ENCODE data around the gene HOXB13.

The HOXB13 gene

DNA sequence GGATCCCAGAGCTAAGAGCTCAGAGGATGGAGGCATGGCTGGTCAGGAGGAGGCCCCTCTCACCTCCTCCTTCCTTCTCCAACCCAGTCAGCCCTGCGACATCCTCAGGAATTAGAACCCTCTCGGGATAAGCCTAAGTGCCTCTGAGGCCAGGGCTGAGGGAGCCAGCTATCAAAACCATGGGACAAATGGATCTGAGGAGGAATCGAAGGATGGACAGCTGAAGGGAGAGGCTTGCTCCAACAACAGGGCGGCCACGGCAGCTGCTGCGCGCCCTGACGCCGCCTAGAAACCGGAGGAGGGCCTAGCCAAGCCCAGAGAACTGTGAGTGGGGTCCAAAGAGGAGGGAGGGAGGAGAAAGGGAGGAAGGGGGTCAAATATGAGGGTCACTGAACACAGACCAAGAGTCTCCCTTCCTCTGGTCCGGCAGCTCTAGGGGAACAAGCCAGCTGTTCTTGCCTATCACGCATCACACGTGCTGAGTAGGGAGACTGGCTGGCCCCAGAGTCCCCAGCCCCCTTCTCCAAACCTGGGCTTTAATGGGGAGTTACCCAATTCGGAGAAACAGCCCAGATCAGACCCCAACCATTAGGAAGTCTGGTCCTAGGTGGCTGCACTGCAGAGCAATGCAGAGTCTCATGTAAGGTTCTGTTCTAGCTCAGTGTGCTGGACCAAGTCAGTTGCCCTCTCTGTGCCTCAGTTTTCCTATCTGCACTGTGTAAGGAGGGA is 5.9 kb upstream of the HOXB13 start:
- H3K27me3 ChIP-seq (ENCODE audit: insufficient read depth, low read length, poor library complexity, severe bottlenecking) = peaks cover 17% of the 10 kb centered on the region

DNA sequence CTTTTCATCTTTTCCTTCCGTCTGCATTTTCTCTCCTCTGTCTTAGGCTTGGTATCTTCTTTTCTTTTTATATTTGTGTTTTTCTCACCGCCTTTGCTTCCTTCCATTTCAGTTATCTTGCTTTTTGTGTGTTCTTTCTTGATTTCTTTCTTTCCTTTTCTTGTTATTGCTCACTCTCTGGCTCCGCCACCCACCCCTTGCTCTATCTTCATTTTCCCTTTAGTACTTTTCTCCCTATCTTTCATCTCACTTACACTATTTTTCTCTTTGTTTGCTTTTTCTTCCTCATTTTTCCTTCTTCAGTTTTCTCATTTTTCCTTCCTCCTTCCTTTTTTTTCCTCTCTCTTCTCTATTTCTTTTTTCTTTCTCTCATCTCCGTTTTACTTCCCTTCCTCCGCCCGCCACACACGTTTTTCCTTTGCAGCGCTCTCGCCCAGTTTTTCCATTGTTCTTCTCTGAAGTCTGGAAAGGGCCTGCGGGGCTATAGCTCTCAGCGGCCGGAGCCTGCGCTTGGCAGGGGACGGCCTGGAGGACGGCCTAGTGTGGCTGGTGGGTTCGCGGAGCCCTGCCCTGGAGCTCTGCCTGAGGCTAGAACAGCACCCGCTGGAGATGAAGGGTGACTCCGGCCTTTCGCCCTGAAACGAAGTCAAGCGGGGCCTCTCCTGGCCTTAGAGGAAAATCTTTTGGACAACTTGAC is 5.2 kb upstream of the HOXB13 start:
- H4K20me1 ChIP-seq (ENCODE audit: insufficient read depth, low read length, poor library complexity, severe bottlenecking) = no peaks in the 10 kb centered on the region
- H3K27me3 ChIP-seq (ENCODE audit: insufficient read depth, low read length, poor library complexity, severe bottlenecking) = peaks cover 17% of the 10 kb centered on the region
- TF ChIP-seq, protein P1, sequence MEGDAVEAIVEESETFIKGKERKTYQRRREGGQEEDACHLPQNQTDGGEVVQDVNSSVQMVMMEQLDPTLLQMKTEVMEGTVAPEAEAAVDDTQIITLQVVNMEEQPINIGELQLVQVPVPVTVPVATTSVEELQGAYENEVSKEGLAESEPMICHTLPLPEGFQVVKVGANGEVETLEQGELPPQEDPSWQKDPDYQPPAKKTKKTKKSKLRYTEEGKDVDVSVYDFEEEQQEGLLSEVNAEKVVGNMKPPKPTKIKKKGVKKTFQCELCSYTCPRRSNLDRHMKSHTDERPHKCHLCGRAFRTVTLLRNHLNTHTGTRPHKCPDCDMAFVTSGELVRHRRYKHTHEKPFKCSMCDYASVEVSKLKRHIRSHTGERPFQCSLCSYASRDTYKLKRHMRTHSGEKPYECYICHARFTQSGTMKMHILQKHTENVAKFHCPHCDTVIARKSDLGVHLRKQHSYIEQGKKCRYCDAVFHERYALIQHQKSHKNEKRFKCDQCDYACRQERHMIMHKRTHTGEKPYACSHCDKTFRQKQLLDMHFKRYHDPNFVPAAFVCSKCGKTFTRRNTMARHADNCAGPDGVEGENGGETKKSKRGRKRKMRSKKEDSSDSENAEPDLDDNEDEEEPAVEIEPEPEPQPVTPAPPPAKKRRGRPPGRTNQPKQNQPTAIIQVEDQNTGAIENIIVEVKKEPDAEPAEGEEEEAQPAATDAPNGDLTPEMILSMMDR (conservative IDR thresholded peaks at IDR 0.05; ENCODE audit: low read length) = no peak
- no peak for TF ChIP-seq EZH2phosphoT487 (IDR thresholded peaks at IDR 0.05; ENCODE audit: borderline replicate concordance)
- no peak overlapping the region for H3K9ac ChIP-seq (ENCODE audit: low read depth, low read length, poor library complexity, severe bottlenecking)
- H3K79me2 ChIP-seq (ENCODE audit: insufficient read depth, low read length) = no peaks in the 10 kb centered on the region
- H3K9me2 ChIP-seq (replicated peaks; ENCODE audit: low read depth, low read length) = no peaks in the 10 kb centered on the region
- H3K36me3 ChIP-seq (ENCODE audit: insufficient read depth, low read length) = no peaks in the 10 kb centered on the region
- no peak overlapping the region for H2AFZ ChIP-seq (ENCODE audit: low read length)
- H3K4me1 ChIP-seq (ENCODE audit: insufficient read depth, low read length, poor library complexity, severe bottlenecking) = no peaks in the 10 kb centered on the region
- no peaks in the 10 kb centered on the region for H3K9me3 ChIP-seq (ENCODE audit: insufficient read depth, low read depth, low read length)
- H3K4me3 ChIP-seq (ENCODE audit: low read length, poor library complexity, severe bottlenecking) = no peak overlapping the region
- H3F3A ChIP-seq (ENCODE audit: low read depth) = no peaks in the 10 kb centered on the region
- H3K4me2 ChIP-seq (ENCODE audit: low read depth, low read length, poor library complexity, severe bottlenecking) = no peak overlapping the region

More for the DNA sequence above, 5.9 kb upstream of the HOXB13 start:
- Histone ChIP-seq H3K4me3 (ENCODE audit: low read length, poor library complexity, severe bottlenecking) (no peak overlapping the region), H3K79me2 (ENCODE audit: insufficient read depth, low read length) (no peaks in the 10 kb centered on the region), H3K4me1 (ENCODE audit: insufficient read depth, low read length, poor library complexity, severe bottlenecking) (no peaks in the 10 kb centered on the region), H3K9ac (ENCODE audit: low read depth, low read length, poor library complexity, severe bottlenecking) (no peak overlapping the region), H3K9me3 (ENCODE audit: insufficient read depth, low read depth, low read length) (no peaks in the 10 kb centered on the region), H3K4me2 (ENCODE audit: low read depth, low read length, poor library complexity, severe bottlenecking) (no peak overlapping the region), H2AFZ (ENCODE audit: low read length) (no peak overlapping the region), H3F3A (ENCODE audit: low read depth) (no peaks in the 10 kb centered on the region), H3K9me2 (replicated peaks; ENCODE audit: low read depth, low read length) (no peaks in the 10 kb centered on the region), H3K36me3 (ENCODE audit: insufficient read depth, low read length) (no peaks in the 10 kb centered on the region), H4K20me1 (ENCODE audit: insufficient read depth, low read length, poor library complexity, severe bottlenecking) (no peaks in the 10 kb centered on the region)
- TF ChIP-seq, protein P1 (conservative IDR thresholded peaks at IDR 0.05; ENCODE audit: low read length) = no peak
- TF ChIP-seq EZH2phosphoT487 (IDR thresholded peaks at IDR 0.05; ENCODE audit: borderline replicate concordance) = no peak

DNA sequence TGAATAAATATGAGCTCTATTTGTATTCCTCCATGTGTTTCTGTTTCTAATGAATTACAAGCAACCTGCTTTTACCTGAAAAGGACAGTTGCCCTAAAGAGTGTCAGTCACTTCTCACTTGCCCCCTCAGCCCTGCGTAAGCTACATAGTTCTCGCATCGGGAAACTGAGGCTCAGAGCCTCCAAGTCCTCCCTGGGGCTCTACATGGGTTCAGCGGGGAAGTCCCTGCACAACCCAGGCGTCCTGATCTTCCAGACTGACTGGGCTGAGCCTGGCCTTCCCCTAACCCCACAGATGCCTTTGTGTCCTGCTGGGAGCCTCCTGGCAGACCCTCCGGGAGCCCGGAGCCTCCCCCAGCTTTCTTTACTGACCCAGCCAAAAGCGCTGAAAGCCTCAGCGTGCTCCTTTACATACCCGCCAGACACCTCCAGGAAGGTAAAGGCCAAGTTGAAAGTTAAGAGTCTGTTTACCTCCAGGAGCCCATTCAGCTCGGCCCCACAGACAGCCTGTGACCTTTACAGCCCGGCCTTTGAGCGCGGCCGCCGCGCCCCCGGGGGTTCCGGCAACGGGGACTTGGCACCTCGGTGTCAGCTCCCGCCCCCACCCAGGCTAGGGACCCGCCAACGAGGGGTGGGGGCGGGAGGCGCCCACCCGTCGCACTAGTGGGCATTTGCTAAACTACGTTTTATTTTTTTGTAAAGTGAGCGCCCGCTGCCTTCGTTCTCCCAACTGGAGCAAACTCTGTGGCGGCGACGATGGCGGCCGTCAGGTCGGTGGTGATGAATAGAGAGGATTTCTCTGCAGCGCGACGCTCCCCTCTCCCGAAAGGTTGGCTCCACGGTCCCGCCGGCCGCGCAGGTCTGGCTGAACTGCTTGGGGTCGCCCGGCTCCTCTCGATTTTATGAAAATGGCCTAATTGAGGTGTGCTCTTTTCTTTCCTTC is 4.4 kb upstream of the HOXB13 start:
- Histone ChIP-seq H3F3A (ENCODE audit: low read depth) (no peaks in the 10 kb centered on the region), H4K20me1 (ENCODE audit: insufficient read depth, low read length, poor library complexity, severe bottlenecking) (no peaks in the 10 kb centered on the region), H3K9me3 (ENCODE audit: insufficient read depth, low read depth, low read length) (no peaks in the 10 kb centered on the region), H3K4me2 (ENCODE audit: low read depth, low read length, poor library complexity, severe bottlenecking) (no peak overlapping the region), H2AFZ (ENCODE audit: low read length) (no peak overlapping the region), H3K4me1 (ENCODE audit: insufficient read depth, low read length, poor library complexity, severe bottlenecking) (no peaks in the 10 kb centered on the region), H3K36me3 (ENCODE audit: insufficient read depth, low read length) (no peaks in the 10 kb centered on the region), H3K9ac (ENCODE audit: low read depth, low read length, poor library complexity, severe bottlenecking) (no peak overlapping the region), H3K27me3 (ENCODE audit: insufficient read depth, low read length, poor library complexity, severe bottlenecking) (peaks cover 14% of the 10 kb centered on the region), H3K4me3 (ENCODE audit: low read length, poor library complexity, severe bottlenecking) (no peak overlapping the region), H3K79me2 (ENCODE audit: insufficient read depth, low read length) (no peaks in the 10 kb centered on the region), H3K9me2 (replicated peaks; ENCODE audit: low read depth, low read length) (no peaks in the 10 kb centered on the region)
- no peak for TF ChIP-seq EZH2phosphoT487 (IDR thresholded peaks at IDR 0.05; ENCODE audit: borderline replicate concordance)
- TF ChIP-seq, protein P1 (conservative IDR thresholded peaks at IDR 0.05; ENCODE audit: low read length) = no peak

All from Loucy (cell line).